Coronary artery (tissue), 2 donors: ENCODE results near the gene GCNT4.

ENCODE experiments used
- DNase-seq: peaks from one replicate; pipeline ENCODE4 v3.0.0-alpha.2; 2017; ENCODE audit warnings: low spot score
- H3K27ac ChIP-seq, 2 donors: fragments of 200-600 bp; sonication (generic); one replicate each; pipeline ENCODE4 v1.5.1; 2016 to 2019
- H3K4me3 ChIP-seq: fragments of 200-600 bp; sonication (generic); 2 replicates; pipeline ENCODE4 v1.5.1; 2016; ENCODE audit warnings: mild to moderate bottlenecking, moderate library complexity
- CTCF ChIP-seq: fragments of 200-600 bp; sonication (generic); IDR thresholded peaks from one replicate; pipeline ENCODE4 v1.5.1; 2019; ENCODE audit warnings: antibody characterized with exemption

Gene GCNT4

GRCh38 chr5:75044406-75044805 lies 8.0 kb downstream of the GCNT4 start:
- H3K27ac ChIP-seq = no peak overlapping the region
- no peak for TF ChIP-seq CTCF
- no peak overlapping the region for H3K4me3 ChIP-seq

GRCh38 chr5:75043633-75044264 lies 8.6 kb downstream of the GCNT4 start:
- TF ChIP-seq CTCF = no peak
- H3K27ac ChIP-seq = no peak overlapping the region
- DNase-seq = no peak
- no peak overlapping the region for H3K4me3 ChIP-seq

More at GRCh38 chr5:75044406-75044805, 8.0 kb downstream of the GCNT4 start:
- no peak for DNase-seq

GRCh38 chr5:75042522-75042921 lies 9.8 kb downstream of the GCNT4 start:
- no peak overlapping the region for H3K27ac ChIP-seq
- no peak for DNase-seq

GRCh38 chr5:75040973-75041372 lies 11.4 kb downstream of the GCNT4 start:
- no peak for DNase-seq
- TF ChIP-seq CTCF = no peak
- Histone ChIP-seq H3K4me3 (no peak overlapping the region), H3K27ac (no peak overlapping the region)

More at GRCh38 chr5:75042522-75042921, 9.8 kb downstream of the GCNT4 start:
- no peak overlapping the region for H3K4me3 ChIP-seq
- TF ChIP-seq CTCF = no peak

GRCh38 chr5:75037106-75037505 lies 15.3 kb downstream of the GCNT4 start:
- no peak for TF ChIP-seq CTCF
- Histone ChIP-seq H3K4me3 (no peak overlapping the region), H3K27ac (no peak overlapping the region)
- DNase-seq = no peak

GRCh38 chr5:75034137-75034739 lies 18.1 kb downstream of the GCNT4 start:
- no peak overlapping the region for H3K27ac ChIP-seq
- no peak for TF ChIP-seq CTCF

GRCh38 chr5:75031366-75031765 lies 21.0 kb downstream of the GCNT4 start:
- DNase-seq = no peak
- TF ChIP-seq CTCF = no peak
- no peak overlapping the region for H3K27ac ChIP-seq
- H3K4me3 ChIP-seq = no peak overlapping the region

More at GRCh38 chr5:75034137-75034739, 18.1 kb downstream of the GCNT4 start:
- H3K4me3 ChIP-seq = no peak overlapping the region
- no peak for DNase-seq
